Hepatocyte (in vitro differentiated cells): ENCODE data around the gene TMEM192. TPM values are rescaled to one million over a fixed set of nuclear protein-coding genes. Genes with fewer than 3 reads are reported as not detected.
A peak's percentile ranks its signal among the peaks of the same experiment; 100 is the strongest.
"Not testable (repeated sequence)": the region's sequence is repeated elsewhere in the genome, so short reads cannot be mapped to it uniquely, and the experiment has no call there.

Experiments
- DNase-seq: peaks from one replicate; pipeline ENCODE4 v3.0.0-alpha.2; 2016; ENCODE audit warnings: low spot score
- H2AFZ ChIP-seq: fragments of 200-600 bp; sonication (generic); 2 replicates; pipeline ENCODE4 v1.6.0; 2016; ENCODE audit warnings: antibody characterized with exemption, mild to moderate bottlenecking
- H3K27ac ChIP-seq: fragments of 200-600 bp; sonication (generic); 2 replicates; pipeline ENCODE4 v1.5.1; 2016; ENCODE audit warnings: mild to moderate bottlenecking
- H3K27me3 ChIP-seq: fragments of 200-600 bp; sonication (generic); 2 replicates; pipeline ENCODE4 v1.6.1; 2016
- H3K36me3 ChIP-seq: fragments of 200-600 bp; sonication (generic); replicated peaks from 2 replicates; pipeline ENCODE4 v1.5.1; 2016; ENCODE audit warnings: low read depth; ENCODE audit not compliant: insufficient read depth
- H3K4me1 ChIP-seq: fragments of 200-600 bp; sonication (generic); 2 replicates; pipeline ENCODE4 v1.5.1; 2016; ENCODE audit warnings: mild to moderate bottlenecking, moderate library complexity; ENCODE audit not compliant: insufficient read depth
- H3K4me2 ChIP-seq: fragments of 200-600 bp; sonication (generic); 2 replicates; pipeline ENCODE4 v1.6.0; 2016
- H3K4me3 ChIP-seq: fragments of 200-600 bp; sonication (generic); 2 replicates; pipeline ENCODE4 v1.5.1; 2016; ENCODE audit warnings: mild to moderate bottlenecking
- H3K79me2 ChIP-seq: fragments of 200-600 bp; sonication (generic); 2 replicates; pipeline ENCODE4 v1.6.0; 2017; ENCODE audit warnings: mild to moderate bottlenecking
- H3K9me2 ChIP-seq: fragments of 200-600 bp; sonication (generic); replicated peaks from 2 replicates; pipeline ENCODE4 v1.6.0; 2017; ENCODE audit warnings: mild to moderate bottlenecking; ENCODE audit not compliant: insufficient read depth
- H3K9me3 ChIP-seq: fragments of 200-600 bp; sonication (generic); 2 replicates; pipeline ENCODE4 v1.5.1; 2016; ENCODE audit warnings: low read depth, mild to moderate bottlenecking
- H4K20me1 ChIP-seq: fragments of 200-600 bp; sonication (generic); 2 replicates; pipeline ENCODE4 v1.6.0; 2016; ENCODE audit warnings: mild to moderate bottlenecking; ENCODE audit not compliant: insufficient read depth, poor library complexity, severe bottlenecking
- CTCF ChIP-seq: fragments of 200-600 bp; sonication (generic); IDR thresholded peaks from 2 replicates; pipeline ENCODE4 v1.5.1; 2016; ENCODE audit warnings: antibody characterized with exemption, mild to moderate bottlenecking; ENCODE audit not compliant: poor library complexity
- EZH2 ChIP-seq: fragments of 200-600 bp; sonication (generic); IDR thresholded peaks from 2 replicates; pipeline ENCODE4 v1.6.1; 2016; ENCODE audit warnings: antibody characterized with exemption, mild to moderate bottlenecking, borderline replicate concordance
- EZH2phosphoT487 ChIP-seq: fragments of 200-600 bp; sonication (generic); IDR thresholded peaks from one replicate; pipeline ENCODE4 v1.6.1; 2018; ENCODE audit warnings: antibody characterized with exemption, mild to moderate bottlenecking, low read depth, moderate library complexity; ENCODE audit not compliant: unreplicated experiment, severe bottlenecking
- WGBS: methylation state at CpG from one replicate; pipeline ENCODE4 v1.1.6; 2016; ENCODE audit warnings: low lambda C conversion rate; ENCODE audit errors: missing lambda C conversion rate; 5-methylcytosine and 5-hydroxymethylcytosine counted together
- polyA plus RNA-seq: library from polyadenylated mRNA; unstranded; fragments of >200 nt; fragmentation: Nextera tagmentation; extraction: Ambion mirVana; gene quantifications from 2 replicates; pipeline ENCODE4 v1.2.1, GENCODE V29; 2016
- total RNA-seq: library from RNA; depleted of rRNA; stranded (reverse); fragments of >200 nt; gene quantifications from 2 replicates; pipeline ENCODE4 v1.2.3, GENCODE V29; 2014

The TMEM192 gene
- total and polyA plus RNA-seq, 2 experiments from 2014 or later: 22.5 to 34.7 TPM

GRCh38 chr4:165131247-165131832 is 18.7 kb upstream of the TMEM192 start:
- H4K20me1 ChIP-seq: no peaks in the 10 kb centered on the region
- H3K9me3 ChIP-seq: no peaks in the 10 kb centered on the region
- H3K36me3 ChIP-seq: no peaks in the 10 kb centered on the region
- H2AFZ ChIP-seq: no peak overlapping the region
- no peak overlapping the region for H3K4me2 ChIP-seq
- H3K79me2 ChIP-seq: no peaks in the 10 kb centered on the region
- no peaks in the 10 kb centered on the region for H3K4me1 ChIP-seq
- no peak for TF ChIP-seq EZH2
- peak; percentile 83 for TF ChIP-seq CTCF
- no peaks in the 10 kb centered on the region for H3K9me2 ChIP-seq
- no peak overlapping the region for H3K4me3 ChIP-seq
- peak; percentile 74 for DNase-seq
- no peak overlapping the region for H3K27ac ChIP-seq
- WGBS: 20% methylated on average over 9 of the region's 9 CpGs
- peaks cover 4% of the 10 kb centered on the region for H3K27me3 ChIP-seq

- TF ChIP-seq CTCF (no peak), EZH2phosphoT487 (no peak), EZH2 (no peak)
These were observed 17.3 kb upstream of the TMEM192 start for GRCh38 chr4:165129924-165130323.

GRCh38 chr4:165125869-165126499 is 13.3 kb upstream of the TMEM192 start:
- not testable (repeated sequence) for DNase-seq, H3K36me3 ChIP-seq, H3K27me3 ChIP-seq, H3K9me3 ChIP-seq, H3K9me2 ChIP-seq, H3K4me3 ChIP-seq, H3K4me1 ChIP-seq, H2AFZ ChIP-seq, H3K4me2 ChIP-seq, H3K79me2 ChIP-seq, H4K20me1 ChIP-seq, H3K27ac ChIP-seq
- 98% methylated on average over 33 of the region's 40 CpGs for WGBS

More at GRCh38 chr4:165129924-165130323, 17.3 kb upstream of the TMEM192 start:
- Histone ChIP-seq H3K4me1 (no peaks in the 10 kb centered on the region), H3K27ac (no peak overlapping the region), H3K27me3 (peaks cover 4% of the 10 kb centered on the region), H3K9me3 (no peaks in the 10 kb centered on the region), H3K4me2 (no peak overlapping the region), H3K36me3 (no peaks in the 10 kb centered on the region), H3K79me2 (no peaks in the 10 kb centered on the region), H3K4me3 (no peak overlapping the region), H3K9me2 (no peaks in the 10 kb centered on the region), H4K20me1 (no peaks in the 10 kb centered on the region), H2AFZ (no peak overlapping the region)
- 69% methylated on average over 3 of the region's 3 CpGs for WGBS
- no peak for DNase-seq

- Histone ChIP-seq H3K9me3 (no peaks in the 10 kb centered on the region), H3K27me3 (no peaks in the 10 kb centered on the region), H3K4me1 (no peaks in the 10 kb centered on the region), H3K9me2 (no peaks in the 10 kb centered on the region), H3K27ac (no peak overlapping the region), H3K36me3 (no peaks in the 10 kb centered on the region), H3K4me3 (no peak overlapping the region), H2AFZ (no peak overlapping the region), H3K79me2 (no peaks in the 10 kb centered on the region), H3K4me2 (no peak overlapping the region), H4K20me1 (no peaks in the 10 kb centered on the region)
- WGBS: 83% methylated on average over 5 of the region's 5 CpGs
- no peak for DNase-seq
- TF ChIP-seq EZH2: no peak
- TF ChIP-seq CTCF: no peak
- no peak for TF ChIP-seq EZH2phosphoT487
These were observed 11.8 kb upstream of the TMEM192 start for GRCh38 chr4:165124488-165124887.
